GM21528 (cell line): ENCODE data around the gene CENPN.
A peak's percentile ranks its signal among the peaks of the same experiment; 100 is the strongest.

ENCODE experiments used
- ATAC-seq: cut with Tn5 transposase; IDR thresholded peaks from one replicate; pipeline ENCODE4 v1.9.1; 2021; ENCODE audit warnings: mild to moderate bottlenecking, moderate library complexity; ENCODE audit not compliant: unreplicated experiment, low FRiP score

CENPN gene

GRCh38 chr16:81018496-81018895 lies 11.5 kb downstream of the CENPN start:
- no peak for ATAC-seq

GRCh38 chr16:81026429-81026828 lies 19.4 kb downstream of the CENPN start:
- no peak for ATAC-seq

GRCh38 chr16:81029930-81030604 lies 23.1 kb downstream of the CENPN start:
- no peak for ATAC-seq

- ATAC-seq: peak; percentile 84
Measured at GRCh38 chr16:81035398-81035974, 28.5 kb downstream of the CENPN start, which contains the start of gene ATMIN. ATMIN (plus strand) TSS chr16:81035842; CDS start chr16:81035871, 29 bp downstream.

- ATAC-seq: peak; percentile 63
Measured at GRCh38 chr16:81035975-81036750, 29.1 kb downstream of the CENPN start.

GRCh38 chr16:81036751-81037350 lies 29.8 kb downstream of the CENPN start:
- ATAC-seq: no peak

GRCh38 chr16:81040131-81040530 lies 33.1 kb downstream of the CENPN start:
- no peak for ATAC-seq

GRCh38 chr16:81040842-81041241 lies 33.8 kb downstream of the CENPN start:
- no peak for ATAC-seq

GRCh38 chr16:81041696-81042095 lies 34.7 kb downstream of the CENPN start:
- ATAC-seq: no peak

- ATAC-seq: no peak
Measured at GRCh38 chr16:81042821-81043220, 35.8 kb downstream of the CENPN start.

GRCh38 chr16:81053761-81054160 lies 46.7 kb downstream of the CENPN start:
- no peak for ATAC-seq

- ATAC-seq: no peak
Measured at GRCh38 chr16:81060576-81061306, 53.7 kb downstream of the CENPN start.

GRCh38 chr16:81061307-81061640 lies 54.3 kb downstream of the CENPN start:
- no peak for ATAC-seq

GRCh38 chr16:81061871-81062608 lies 55.0 kb downstream of the CENPN start:
- no peak for ATAC-seq

GRCh38 chr16:81066681-81067080 lies 59.7 kb downstream of the CENPN start:
- no peak for ATAC-seq

GRCh38 chr16:81067166-81067565 lies 60.2 kb downstream of the CENPN start:
- no peak for ATAC-seq

GRCh38 chr16:81069063-81069462 lies 62.0 kb downstream of the CENPN start:
- ATAC-seq: no peak

- no peak for ATAC-seq
Measured at GRCh38 chr16:81070979-81071378, 64.0 kb downstream of the CENPN start.

GRCh38 chr16:81071805-81072204 lies 64.8 kb downstream of the CENPN start:
- ATAC-seq: no peak
